ENCODE data around the gene LRRC61.

DNA sequence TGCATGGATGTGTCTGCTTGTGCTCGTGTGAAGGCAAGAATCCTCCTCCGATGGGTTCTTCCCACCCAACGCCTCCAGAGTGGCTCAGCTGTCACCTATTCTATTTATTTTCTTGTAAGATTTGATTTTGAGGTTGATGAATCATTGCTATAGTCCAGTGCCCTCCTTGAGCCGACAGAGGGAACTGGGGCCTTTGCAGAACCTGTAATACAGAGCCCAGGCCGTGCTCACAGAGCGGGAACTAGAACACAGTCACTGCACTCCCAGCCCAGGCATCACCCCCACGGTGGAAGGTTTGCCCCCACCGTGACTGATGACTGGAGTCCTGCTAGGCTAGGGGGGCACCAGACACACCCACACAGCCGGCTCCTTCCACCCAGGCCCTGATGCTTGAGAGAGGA is 16.3 kb downstream of the LRRC61 start:
- TF ChIP-seq CTCF (IDR thresholded peaks at IDR 0.05) (no peak), POLR2A (IDR thresholded peaks at IDR 0.05) (no peak), EP300 (IDR thresholded peaks at IDR 0.05) (no peak), POLR2AphosphoS5 (IDR thresholded peaks at IDR 0.05) (no peak)

All from gastroesophageal sphincter (tissue), 3 donors.